ENCODE data around the gene BANF1. TPM values are rescaled to one million over a fixed set of nuclear protein-coding genes. Genes with fewer than 3 reads are reported as not detected.
A peak's percentile ranks its signal among the peaks of the same experiment; 100 is the strongest.

Gene BANF1
- total RNA-seq, 2 experiments from 2014 or later = 223 to 236 TPM

GRCh38 chr11:65982824-65983588 lies 19.3 kb upstream of the BANF1 start:
- H3K4me3 Mint-ChIP-seq = no peak overlapping the region
- no peaks in the 10 kb centered on the region for H3K27me3 Mint-ChIP-seq
- no peak for DNase-seq
- H3K36me3 Mint-ChIP-seq (ENCODE audit: low read depth) = peaks cover 11% of the 10 kb centered on the region
- H3K27ac Mint-ChIP-seq = no peak overlapping the region
- no peaks in the 10 kb centered on the region for H3K9me3 Mint-ChIP-seq
- ChIA-PET POLR2A (no interaction called here), CTCF (interaction anchor here (1.4 to 3.0 kb wide), 2 partner anchors 98 to 203 kb away, joined by 5 to 15 read pairs; no protein-coding TSS in a partner anchor)
- H3K4me1 Mint-ChIP-seq = no peaks in the 10 kb centered on the region

- DNase-seq = no peak
- no peak overlapping the region for H3K27ac Mint-ChIP-seq
- H3K4me1 Mint-ChIP-seq = no peaks in the 10 kb centered on the region
- no peaks in the 10 kb centered on the region for H3K9me3 Mint-ChIP-seq
- H3K36me3 Mint-ChIP-seq (ENCODE audit: low read depth) = peaks cover 9% of the 10 kb centered on the region
- H3K27me3 Mint-ChIP-seq = no peaks in the 10 kb centered on the region
- no peak overlapping the region for H3K4me3 Mint-ChIP-seq
- ChIA-PET POLR2A (no interaction called here), CTCF (interaction anchor here (1.4 to 3.0 kb wide), 2 partner anchors 99 to 204 kb away, joined by 5 to 15 read pairs; no protein-coding TSS in a partner anchor)
Observed at GRCh38 chr11:65983589-65983987, 18.7 kb upstream of the BANF1 start.

GRCh38 chr11:65987336-65987735 lies 15.0 kb upstream of the BANF1 start:
- Mint-ChIP-seq H3K36me3 (ENCODE audit: low read depth) (peaks cover 4% of the 10 kb centered on the region), H3K4me1 (peaks cover 7% of the 10 kb centered on the region), H3K4me3 (no peak overlapping the region), H3K9me3 (no peaks in the 10 kb centered on the region), H3K27ac (no peak overlapping the region), H3K27me3 (no peaks in the 10 kb centered on the region)
- no peak for DNase-seq
- ChIA-PET POLR2A (no interaction called here), CTCF (interaction anchor here (1.1 to 1.5 kb wide), 5 partner anchors 97 to 207 kb away, joined by 3 to 9 read pairs (median 5); partner anchors contain the start of genes AP5B1, CCDC85B and FIBP)

DNA sequence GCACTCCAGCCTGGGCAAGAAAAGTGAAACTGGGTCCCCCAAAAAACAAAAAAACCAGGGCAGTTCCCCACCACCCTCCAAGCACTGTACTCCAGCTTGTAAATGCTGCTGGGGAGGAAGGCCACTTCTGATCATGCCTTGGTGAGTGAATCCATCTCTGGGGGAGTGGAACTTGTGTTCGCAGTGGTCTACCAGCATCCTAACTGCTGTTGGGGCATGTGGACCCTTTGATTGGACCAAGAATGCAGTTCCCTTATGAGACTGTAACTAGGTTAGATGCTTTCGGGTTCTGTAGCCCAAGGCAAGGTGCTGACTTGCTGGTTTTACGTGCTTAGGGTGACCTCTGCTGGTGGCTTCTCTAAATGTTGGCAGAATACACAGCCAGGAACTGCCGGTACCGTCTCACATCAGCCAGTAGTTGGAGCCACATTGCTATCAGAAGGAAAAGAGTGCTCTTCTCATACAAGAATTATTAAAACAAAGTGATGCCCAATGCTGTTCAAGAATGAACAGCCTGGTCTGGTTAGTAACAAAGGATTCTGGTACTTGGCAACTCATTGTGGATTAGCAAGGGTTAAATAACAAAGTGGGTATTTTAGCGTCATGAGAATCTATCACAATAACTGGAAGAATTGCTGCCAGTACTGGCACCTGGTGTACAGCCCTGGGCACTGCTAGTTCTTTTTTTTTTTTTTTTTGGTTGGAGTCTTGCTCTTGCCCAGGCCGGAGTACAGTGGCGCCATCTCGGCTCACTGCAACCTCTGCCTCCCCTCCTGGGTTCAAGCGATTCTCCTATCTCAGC lies 13.3 kb upstream of the BANF1 start:
- DNase-seq = peak; percentile 97
- POLR2A ChIA-PET = no interaction called here
- Mint-ChIP-seq H3K27me3 (no peaks in the 10 kb centered on the region), H3K36me3 (ENCODE audit: low read depth) (peaks cover 4% of the 10 kb centered on the region), H3K27ac (peak overlapping the region; percentile 87), H3K9me3 (no peaks in the 10 kb centered on the region), H3K4me3 (no peak overlapping the region), H3K4me1 (peaks cover 7% of the 10 kb centered on the region)
- CTCF ChIA-PET = interaction anchor here (0.5 to 3.3 kb wide), 28 partner anchors 9 to 472 kb away, joined by 3 to 22 read pairs (median 4); partner anchors contain the start of genes CCDC85B, FIBP and KAT5

GRCh38 chr11:65992056-65992455 lies 10.2 kb upstream of the BANF1 start:
- H3K27me3 Mint-ChIP-seq = no peaks in the 10 kb centered on the region
- no peak for DNase-seq
- H3K9me3 Mint-ChIP-seq = no peaks in the 10 kb centered on the region
- H3K4me3 Mint-ChIP-seq = no peak overlapping the region
- peaks cover 7% of the 10 kb centered on the region for H3K4me1 Mint-ChIP-seq
- POLR2A ChIA-PET = no interaction called here
- CTCF ChIA-PET = interaction anchor here (0.6 to 1.6 kb wide), 8 partner anchors 11 to 1815 kb away, joined by 3 to 5 read pairs (median 4); partner anchors contain the start of genes BANF1, KAT5 and SF3B2
- H3K36me3 Mint-ChIP-seq (ENCODE audit: low read depth) = peaks cover 15% of the 10 kb centered on the region
- H3K27ac Mint-ChIP-seq = no peak overlapping the region

- peaks cover 47% of the 10 kb centered on the region for H3K36me3 Mint-ChIP-seq (ENCODE audit: low read depth)
- no peaks in the 10 kb centered on the region for H3K27me3 Mint-ChIP-seq
- no peak for DNase-seq
- no peaks in the 10 kb centered on the region for H3K9me3 Mint-ChIP-seq
- no peak overlapping the region for H3K27ac Mint-ChIP-seq
- ChIA-PET CTCF (interaction anchor here (1.1 kb wide), 1 partner anchor 217 kb away, joined by 4 read pairs; the partner anchor contains the start of gene AP5B1), POLR2A (no interaction called here)
- H3K4me1 Mint-ChIP-seq = peaks cover 24% of the 10 kb centered on the region
- H3K4me3 Mint-ChIP-seq = no peak overlapping the region
Observed at GRCh38 chr11:65997286-65997685, 5.0 kb upstream of the BANF1 start.

GRCh38 chr11:66002648-66003225 lies 434 bp downstream of the BANF1 start:
- CTCF ChIA-PET = interaction anchor here (1.0 to 1.5 kb wide), 6 partner anchors 11 to 223 kb away, joined by 4 to 13 read pairs (median 5); partner anchors contain the start of genes FIBP and MUS81

DNA sequence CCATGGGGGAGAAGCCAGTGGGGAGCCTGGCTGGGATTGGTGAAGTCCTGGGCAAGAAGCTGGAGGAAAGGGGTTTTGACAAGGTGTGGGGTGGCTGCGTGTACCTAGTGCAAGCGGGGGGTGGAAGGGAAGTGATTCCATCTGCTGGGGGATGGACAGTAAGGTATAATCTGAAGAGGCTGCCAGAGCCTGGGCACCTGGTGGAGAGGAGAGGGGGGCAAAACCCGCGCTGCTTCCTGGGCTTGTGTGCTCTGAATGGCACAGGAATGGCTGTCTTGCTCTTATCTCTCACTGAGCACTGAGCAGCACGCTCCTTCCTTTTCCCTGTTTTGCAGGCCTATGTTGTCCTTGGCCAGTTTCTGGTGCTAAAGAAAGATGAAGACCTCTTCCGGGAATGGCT lies 988 bp downstream of the BANF1 start:
- Mint-ChIP-seq H3K36me3 (ENCODE audit: low read depth) (peaks cover 38% of the 10 kb centered on the region), H3K27ac (peak overlapping the region; percentile 98), H3K9me3 (no peaks in the 10 kb centered on the region), H3K27me3 (no peaks in the 10 kb centered on the region), H3K4me3 (peak overlapping the region; percentile 96), H3K4me1 (peaks cover 36% of the 10 kb centered on the region)
- DNase-seq = no peak
- POLR2A ChIA-PET = no interaction called here
- CTCF ChIA-PET = interaction anchor here (1.1 to 1.5 kb wide), 6 partner anchors 11 to 223 kb away, joined by 3 to 13 read pairs (median 5); partner anchors contain the start of genes CCDC85B, FIBP and MUS81

More at GRCh38 chr11:66002648-66003225, 434 bp downstream of the BANF1 start:
- POLR2A ChIA-PET = interaction anchor here (0.6 to 1.3 kb wide), 2 partner anchors 53 to 143 kb away, joined by 3 read pairs; no protein-coding TSS in a partner anchor
- peak overlapping the region; percentile 96 for H3K4me3 Mint-ChIP-seq
- no peaks in the 10 kb centered on the region for H3K9me3 Mint-ChIP-seq
- H3K27ac Mint-ChIP-seq = peak overlapping the region; percentile 98
- no peak for DNase-seq
- peaks cover 37% of the 10 kb centered on the region for H3K4me1 Mint-ChIP-seq
- no peaks in the 10 kb centered on the region for H3K27me3 Mint-ChIP-seq
- peaks cover 43% of the 10 kb centered on the region for H3K36me3 Mint-ChIP-seq (ENCODE audit: low read depth)

GRCh38 chr11:66004186-66004585 lies 1.9 kb downstream of the BANF1 start:
- H3K9me3 Mint-ChIP-seq = no peaks in the 10 kb centered on the region
- no peaks in the 10 kb centered on the region for H3K27me3 Mint-ChIP-seq
- H3K36me3 Mint-ChIP-seq (ENCODE audit: low read depth) = peaks cover 29% of the 10 kb centered on the region
- H3K27ac Mint-ChIP-seq = no peak overlapping the region
- ChIA-PET CTCF (interaction anchor here (0.8 to 1.2 kb wide), 3 partner anchors 114 to 187 kb away, joined by 3 read pairs; partner anchors contain the start of genes CCDC85B and FIBP), POLR2A (no interaction called here)
- H3K4me1 Mint-ChIP-seq = peaks cover 35% of the 10 kb centered on the region
- peak overlapping the region; percentile 96 for H3K4me3 Mint-ChIP-seq
- DNase-seq = no peak

GRCh38 chr11:66006134-66006890 lies 4.0 kb downstream of the BANF1 start:
- Mint-ChIP-seq H3K27me3 (peaks cover 12% of the 10 kb centered on the region), H3K36me3 (ENCODE audit: low read depth) (peaks cover 18% of the 10 kb centered on the region), H3K27ac (no peak overlapping the region), H3K4me1 (peaks cover 17% of the 10 kb centered on the region), H3K4me3 (no peak overlapping the region), H3K9me3 (no peaks in the 10 kb centered on the region)
- ChIA-PET CTCF (interaction anchor here (0.6 kb wide), 1 partner anchor 207 kb away, joined by 3 read pairs; no protein-coding TSS in a partner anchor), POLR2A (no interaction called here)
- DNase-seq = no peak

GRCh38 chr11:66006891-66007176 lies 4.5 kb downstream of the BANF1 start:
- Mint-ChIP-seq H3K27ac (no peak overlapping the region), H3K36me3 (ENCODE audit: low read depth) (peaks cover 15% of the 10 kb centered on the region), H3K4me1 (peaks cover 17% of the 10 kb centered on the region), H3K27me3 (peaks cover 14% of the 10 kb centered on the region), H3K9me3 (no peaks in the 10 kb centered on the region), H3K4me3 (no peak overlapping the region)
- POLR2A ChIA-PET = no interaction called here
- CTCF ChIA-PET = interaction anchor here (1.0 to 2.0 kb wide), 2 partner anchors 16 to 122 kb away, joined by 5 to 6 read pairs; no protein-coding TSS in a partner anchor
- no peak for DNase-seq

DNA sequence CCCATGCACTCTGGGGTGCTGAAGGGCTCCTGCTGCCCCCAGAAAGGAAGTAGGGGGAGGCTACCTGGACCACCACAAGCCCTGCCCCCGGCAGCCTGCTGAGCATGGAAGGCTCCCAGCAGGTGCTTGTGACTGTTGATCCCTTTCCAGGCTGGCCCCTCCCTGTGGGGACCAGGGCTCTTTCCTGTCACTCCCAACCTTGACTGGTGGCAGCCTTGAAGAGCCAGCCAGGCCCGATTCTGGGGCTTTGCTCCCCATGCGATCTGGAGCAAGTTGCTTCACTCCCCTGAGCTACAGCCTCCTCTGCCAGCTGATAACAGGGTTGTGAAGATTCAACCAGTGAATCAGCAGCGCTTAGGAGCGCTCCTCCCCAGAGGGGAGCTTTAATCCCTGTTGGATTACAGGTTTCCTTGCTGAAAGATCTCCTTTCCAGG lies 4.9 kb downstream of the BANF1 start:
- Mint-ChIP-seq H3K4me3 (no peak overlapping the region), H3K36me3 (ENCODE audit: low read depth) (peaks cover 13% of the 10 kb centered on the region), H3K9me3 (no peaks in the 10 kb centered on the region), H3K27ac (no peak overlapping the region), H3K4me1 (peaks cover 17% of the 10 kb centered on the region), H3K27me3 (peaks cover 18% of the 10 kb centered on the region)
- CTCF ChIA-PET = interaction anchor here (1.0 to 2.0 kb wide), 2 partner anchors 15 to 123 kb away, joined by 5 to 6 read pairs; no protein-coding TSS in a partner anchor
- no peak for DNase-seq
- POLR2A ChIA-PET = no interaction called here

Data from activated CD4-positive, alpha-beta T cell treated with anti-CD3 and anti-CD28 coated beads, Interleukin-2, amount 10 ng/mL, durations not matched to agents 7 days and 5 days (primary cell).